ENCODE results near the gene CTSE.

The CTSE gene

DNA sequence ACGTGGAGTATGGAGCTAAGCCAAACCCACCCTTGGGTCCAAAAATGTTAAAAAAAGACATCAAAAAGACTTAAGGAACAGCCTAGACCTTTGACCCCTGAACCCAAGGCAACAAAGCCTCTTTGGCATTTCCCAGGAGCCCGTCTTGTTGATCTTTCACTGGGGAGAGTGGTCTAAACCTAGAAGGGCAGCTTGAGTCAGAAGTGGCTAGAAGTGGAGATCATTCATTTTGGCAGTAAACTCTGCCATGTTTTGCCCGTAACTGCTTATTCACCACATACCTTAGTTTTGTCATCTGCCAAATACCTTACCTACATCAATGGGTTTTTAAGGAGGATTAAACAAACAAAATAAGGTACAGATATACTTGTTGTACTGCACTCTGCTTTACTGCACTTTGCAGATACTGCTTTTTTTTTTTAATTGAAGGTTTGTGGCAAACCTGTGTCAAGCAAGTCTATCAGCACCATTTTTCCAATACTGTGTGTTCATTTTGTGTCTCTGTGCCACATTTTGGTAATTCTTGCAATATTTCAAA is 1.7 kb upstream of the CTSE start:
- no peaks in the 10 kb centered on the region for H3K27me3 ChIP-seq (ENCODE audit: insufficient read depth, low read length)
- H3K9me3 ChIP-seq (ENCODE audit: insufficient read depth, low read depth, low read length): no peaks in the 10 kb centered on the region
- no peak overlapping the region for H3K4me3 ChIP-seq (ENCODE audit: low read length)
- no peak overlapping the region for H3K27ac ChIP-seq (ENCODE audit: low read length)
- H3K9ac ChIP-seq (ENCODE audit: low read depth, low read length): no peak overlapping the region
- no peaks in the 10 kb centered on the region for H3K4me1 ChIP-seq (ENCODE audit: insufficient read depth, low read length)
- no peaks in the 10 kb centered on the region for H3K36me3 ChIP-seq (ENCODE audit: insufficient read depth, low read depth, low read length)

DNA sequence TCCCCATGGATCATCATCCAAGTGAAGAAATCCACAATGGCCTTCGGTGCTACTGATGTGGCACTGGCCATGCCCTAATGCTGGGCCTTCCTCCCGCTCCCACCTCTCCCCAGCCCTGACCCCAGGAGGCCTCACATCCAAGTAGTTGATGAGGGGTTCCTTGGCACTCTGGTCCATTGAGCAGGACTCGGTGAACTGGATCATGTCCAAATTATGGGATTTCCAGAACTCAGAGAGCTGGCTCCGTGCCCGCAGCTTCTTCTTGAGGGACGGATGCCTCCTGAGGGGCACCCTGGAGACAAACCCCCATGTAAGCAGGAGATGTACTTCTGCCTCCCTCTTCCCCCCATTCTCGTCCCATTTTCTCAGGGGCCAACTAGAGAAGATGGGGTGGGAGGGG is 929 bp downstream of the CTSE start:
- Histone ChIP-seq H3K4me3 (ENCODE audit: low read length) (no peak overlapping the region), H3K9me3 (ENCODE audit: insufficient read depth, low read depth, low read length) (no peaks in the 10 kb centered on the region), H3K36me3 (ENCODE audit: insufficient read depth, low read depth, low read length) (no peaks in the 10 kb centered on the region), H3K4me1 (ENCODE audit: insufficient read depth, low read length) (no peaks in the 10 kb centered on the region), H3K27me3 (ENCODE audit: insufficient read depth, low read length) (no peaks in the 10 kb centered on the region), H3K27ac (ENCODE audit: low read length) (no peak overlapping the region), H3K9ac (ENCODE audit: low read depth, low read length) (no peak overlapping the region)

GRCh38 chr1:206021626-206022365 is 1.9 kb downstream of the CTSE start:
- no peaks in the 10 kb centered on the region for H3K9me3 ChIP-seq (ENCODE audit: insufficient read depth, low read depth, low read length)
- H3K36me3 ChIP-seq (ENCODE audit: insufficient read depth, low read depth, low read length): no peaks in the 10 kb centered on the region
- no peaks in the 10 kb centered on the region for H3K27me3 ChIP-seq (ENCODE audit: insufficient read depth, low read length)
- no peak overlapping the region for H3K27ac ChIP-seq (ENCODE audit: low read length)
- H3K4me3 ChIP-seq (ENCODE audit: low read length): no peak overlapping the region
- no peak overlapping the region for H3K9ac ChIP-seq (ENCODE audit: low read depth, low read length)
- H3K4me1 ChIP-seq (ENCODE audit: insufficient read depth, low read length): no peaks in the 10 kb centered on the region

- Histone ChIP-seq H3K27me3 (ENCODE audit: insufficient read depth, low read length) (no peaks in the 10 kb centered on the region), H3K4me1 (ENCODE audit: insufficient read depth, low read length) (no peaks in the 10 kb centered on the region), H3K4me3 (ENCODE audit: low read length) (no peak overlapping the region), H3K9me3 (ENCODE audit: insufficient read depth, low read depth, low read length) (no peaks in the 10 kb centered on the region), H3K27ac (ENCODE audit: low read length) (no peak overlapping the region), H3K9ac (ENCODE audit: low read depth, low read length) (no peak overlapping the region), H3K36me3 (ENCODE audit: insufficient read depth, low read depth, low read length) (no peaks in the 10 kb centered on the region)
Measured at GRCh38 chr1:206021008-206021625, 2.6 kb downstream of the CTSE start.

DNA sequence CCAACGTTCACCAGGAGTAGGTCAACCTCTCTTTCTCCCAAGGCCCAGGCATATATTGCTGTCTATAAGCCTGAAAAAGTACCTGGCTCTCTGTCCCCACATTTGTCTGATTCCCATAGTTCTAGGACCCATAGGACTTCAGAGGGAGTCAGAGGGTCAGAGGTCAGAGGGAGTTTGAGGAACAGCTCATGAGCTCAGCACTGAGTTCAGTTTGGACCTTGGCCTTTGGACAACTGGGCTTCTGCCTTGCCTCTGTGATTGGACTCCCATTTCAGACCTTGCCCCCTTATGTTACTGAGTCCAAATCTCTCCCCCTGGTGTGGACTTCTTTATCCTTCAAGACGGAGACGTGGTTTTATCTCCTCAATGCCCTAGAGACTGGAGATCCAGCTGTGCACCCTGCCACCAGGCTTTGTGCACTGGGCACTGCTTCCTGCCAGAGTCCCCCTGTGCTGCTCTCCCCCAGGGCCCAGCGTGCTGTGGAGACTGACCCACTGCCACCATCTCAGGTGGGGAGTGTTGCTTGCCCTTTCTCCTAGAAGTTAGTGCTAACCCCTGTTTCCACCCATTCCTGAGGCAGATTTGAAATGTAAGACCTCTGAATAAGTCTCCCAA is 3.2 kb downstream of the CTSE start:
- Histone ChIP-seq H3K9ac (ENCODE audit: low read depth, low read length) (no peak overlapping the region), H3K36me3 (ENCODE audit: insufficient read depth, low read depth, low read length) (no peaks in the 10 kb centered on the region), H3K4me1 (ENCODE audit: insufficient read depth, low read length) (no peaks in the 10 kb centered on the region), H3K27me3 (ENCODE audit: insufficient read depth, low read length) (no peaks in the 10 kb centered on the region), H3K9me3 (ENCODE audit: insufficient read depth, low read depth, low read length) (no peaks in the 10 kb centered on the region), H3K27ac (ENCODE audit: low read length) (no peak overlapping the region), H3K4me3 (ENCODE audit: low read length) (no peak overlapping the region)

GRCh38 chr1:206015071-206015470 is 8.6 kb downstream of the CTSE start:
- H3K27ac ChIP-seq (ENCODE audit: low read length): no peak overlapping the region
- H3K9ac ChIP-seq (ENCODE audit: low read depth, low read length): no peak overlapping the region
- H3K4me1 ChIP-seq (ENCODE audit: insufficient read depth, low read length): no peaks in the 10 kb centered on the region

GRCh38 chr1:206014601-206015000 is 9.1 kb downstream of the CTSE start:
- Histone ChIP-seq H3K4me1 (ENCODE audit: insufficient read depth, low read length) (no peaks in the 10 kb centered on the region), H3K36me3 (ENCODE audit: insufficient read depth, low read depth, low read length) (no peaks in the 10 kb centered on the region), H3K9ac (ENCODE audit: low read depth, low read length) (no peak overlapping the region), H3K27ac (ENCODE audit: low read length) (no peak overlapping the region), H3K9me3 (ENCODE audit: insufficient read depth, low read depth, low read length) (no peaks in the 10 kb centered on the region), H3K27me3 (ENCODE audit: insufficient read depth, low read length) (no peaks in the 10 kb centered on the region), H3K4me3 (ENCODE audit: low read length) (no peak overlapping the region)

More at GRCh38 chr1:206015071-206015470, 8.6 kb downstream of the CTSE start:
- H3K27me3 ChIP-seq (ENCODE audit: insufficient read depth, low read length): no peaks in the 10 kb centered on the region
- no peaks in the 10 kb centered on the region for H3K9me3 ChIP-seq (ENCODE audit: insufficient read depth, low read depth, low read length)
- no peaks in the 10 kb centered on the region for H3K36me3 ChIP-seq (ENCODE audit: insufficient read depth, low read depth, low read length)
- H3K4me3 ChIP-seq (ENCODE audit: low read length): no peak overlapping the region

GRCh38 chr1:206013026-206013795 is 10.5 kb downstream of the CTSE start:
- Histone ChIP-seq H3K9ac (ENCODE audit: low read depth, low read length) (no peak overlapping the region), H3K4me3 (ENCODE audit: low read length) (no peak overlapping the region), H3K27me3 (ENCODE audit: insufficient read depth, low read length) (no peaks in the 10 kb centered on the region), H3K9me3 (ENCODE audit: insufficient read depth, low read depth, low read length) (no peaks in the 10 kb centered on the region), H3K27ac (ENCODE audit: low read length) (no peak overlapping the region), H3K4me1 (ENCODE audit: insufficient read depth, low read length) (no peaks in the 10 kb centered on the region), H3K36me3 (ENCODE audit: insufficient read depth, low read depth, low read length) (no peaks in the 10 kb centered on the region)

GRCh38 chr1:206012086-206012859 is 11.4 kb downstream of the CTSE start:
- H3K4me3 ChIP-seq (ENCODE audit: low read length): no peak overlapping the region
- no peaks in the 10 kb centered on the region for H3K9me3 ChIP-seq (ENCODE audit: insufficient read depth, low read depth, low read length)
- no peaks in the 10 kb centered on the region for H3K27me3 ChIP-seq (ENCODE audit: insufficient read depth, low read length)
- no peaks in the 10 kb centered on the region for H3K36me3 ChIP-seq (ENCODE audit: insufficient read depth, low read depth, low read length)
- H3K9ac ChIP-seq (ENCODE audit: low read depth, low read length): no peak overlapping the region
- H3K27ac ChIP-seq (ENCODE audit: low read length): no peak overlapping the region
- no peaks in the 10 kb centered on the region for H3K4me1 ChIP-seq (ENCODE audit: insufficient read depth, low read length)

GRCh38 chr1:206011057-206011456 is 12.6 kb downstream of the CTSE start:
- Histone ChIP-seq H3K4me3 (ENCODE audit: low read length) (no peak overlapping the region), H3K9me3 (ENCODE audit: insufficient read depth, low read depth, low read length) (no peaks in the 10 kb centered on the region), H3K4me1 (ENCODE audit: insufficient read depth, low read length) (no peaks in the 10 kb centered on the region), H3K36me3 (ENCODE audit: insufficient read depth, low read depth, low read length) (no peaks in the 10 kb centered on the region), H3K27ac (ENCODE audit: low read length) (no peak overlapping the region), H3K27me3 (ENCODE audit: insufficient read depth, low read length) (no peaks in the 10 kb centered on the region), H3K9ac (ENCODE audit: low read depth, low read length) (no peak overlapping the region)

DNA sequence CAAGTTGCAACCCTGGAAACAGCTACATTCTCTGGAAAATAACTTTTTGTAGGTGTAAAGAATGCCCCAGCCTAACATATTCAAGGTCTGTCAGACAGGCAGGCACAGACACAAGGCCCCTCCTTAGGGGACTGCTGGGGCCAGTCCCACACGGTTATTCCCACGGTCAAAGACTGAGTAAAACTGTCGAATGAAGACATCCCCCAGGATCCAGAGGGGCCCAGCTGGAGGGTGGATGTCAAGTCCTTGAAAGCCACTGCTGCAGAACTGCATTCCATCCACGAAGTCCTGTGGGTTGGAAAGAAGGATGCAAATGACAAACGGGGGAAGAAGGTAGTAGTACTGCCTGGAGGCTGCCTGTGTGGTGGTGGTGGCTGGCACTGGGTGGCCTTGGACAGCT is 13.6 kb downstream of the CTSE start:
- no peak overlapping the region for H3K9ac ChIP-seq (ENCODE audit: low read depth, low read length)
- no peak overlapping the region for H3K4me3 ChIP-seq (ENCODE audit: low read length)
- H3K4me1 ChIP-seq (ENCODE audit: insufficient read depth, low read length): no peaks in the 10 kb centered on the region
- no peaks in the 10 kb centered on the region for H3K27me3 ChIP-seq (ENCODE audit: insufficient read depth, low read length)
- no peak overlapping the region for H3K27ac ChIP-seq (ENCODE audit: low read length)
- no peaks in the 10 kb centered on the region for H3K9me3 ChIP-seq (ENCODE audit: insufficient read depth, low read depth, low read length)
- H3K36me3 ChIP-seq (ENCODE audit: insufficient read depth, low read depth, low read length): no peaks in the 10 kb centered on the region
